DMS114 treated with DMSO at 0.1 percent for 48 hours (cell line): Measurements from ENCODE around the gene HYKK.
"Not testable (repeated sequence)": the region's sequence is repeated elsewhere in the genome, so short reads cannot be mapped to it uniquely, and the experiment has no call there.

Source experiments
- DNase-seq: peaks from one replicate; lab custom pipeline; 2025; ENCODE audit not compliant: unreplicated experiment; lab: John Stamatoyannopoulos, UW

The HYKK gene

DNA sequence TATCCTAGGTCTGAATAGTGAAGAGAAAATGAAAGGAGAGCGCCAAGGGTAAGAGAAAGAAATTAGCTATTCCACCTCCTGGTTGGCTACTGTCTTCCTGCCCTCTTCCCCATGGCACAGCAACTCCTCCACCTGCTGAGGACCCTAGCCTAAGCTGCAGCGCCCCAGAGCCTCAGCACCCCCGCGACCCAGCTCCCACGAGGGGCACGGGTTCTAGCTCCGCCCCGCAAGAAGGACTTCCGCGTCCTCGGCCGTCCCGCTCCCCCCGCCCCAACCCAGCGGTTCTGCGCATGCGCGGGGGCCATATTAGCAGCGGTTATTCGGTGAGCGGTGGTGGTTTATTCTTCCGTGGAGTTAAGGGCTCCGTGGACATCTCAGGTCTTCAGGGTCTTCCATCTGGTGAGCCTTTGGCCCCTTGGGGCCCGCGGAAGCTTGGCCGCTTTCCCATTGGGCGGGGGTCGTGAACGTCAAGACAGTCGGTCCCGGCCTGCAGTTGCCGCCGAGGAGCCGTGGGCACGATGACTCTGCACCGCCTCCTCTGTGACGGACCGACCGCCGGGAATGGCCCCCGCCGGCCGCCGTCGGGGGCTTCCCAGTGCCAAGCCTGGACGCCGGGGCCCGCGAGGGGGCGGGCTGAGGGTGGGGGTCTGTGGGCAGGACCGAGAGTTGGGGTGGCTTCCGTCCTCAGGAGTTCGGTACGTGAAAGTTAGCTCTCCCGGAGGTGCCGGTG is 32.9 kb downstream of the HYKK start, which contains the start of gene PSMA4:
PSMA4 (plus strand) TSS at position 304 of the 730 bp plus-strand sequence. CDS start 1,484 bp downstream, outside the sequence.
- DNase-seq = peak; percentile 82

DNA sequence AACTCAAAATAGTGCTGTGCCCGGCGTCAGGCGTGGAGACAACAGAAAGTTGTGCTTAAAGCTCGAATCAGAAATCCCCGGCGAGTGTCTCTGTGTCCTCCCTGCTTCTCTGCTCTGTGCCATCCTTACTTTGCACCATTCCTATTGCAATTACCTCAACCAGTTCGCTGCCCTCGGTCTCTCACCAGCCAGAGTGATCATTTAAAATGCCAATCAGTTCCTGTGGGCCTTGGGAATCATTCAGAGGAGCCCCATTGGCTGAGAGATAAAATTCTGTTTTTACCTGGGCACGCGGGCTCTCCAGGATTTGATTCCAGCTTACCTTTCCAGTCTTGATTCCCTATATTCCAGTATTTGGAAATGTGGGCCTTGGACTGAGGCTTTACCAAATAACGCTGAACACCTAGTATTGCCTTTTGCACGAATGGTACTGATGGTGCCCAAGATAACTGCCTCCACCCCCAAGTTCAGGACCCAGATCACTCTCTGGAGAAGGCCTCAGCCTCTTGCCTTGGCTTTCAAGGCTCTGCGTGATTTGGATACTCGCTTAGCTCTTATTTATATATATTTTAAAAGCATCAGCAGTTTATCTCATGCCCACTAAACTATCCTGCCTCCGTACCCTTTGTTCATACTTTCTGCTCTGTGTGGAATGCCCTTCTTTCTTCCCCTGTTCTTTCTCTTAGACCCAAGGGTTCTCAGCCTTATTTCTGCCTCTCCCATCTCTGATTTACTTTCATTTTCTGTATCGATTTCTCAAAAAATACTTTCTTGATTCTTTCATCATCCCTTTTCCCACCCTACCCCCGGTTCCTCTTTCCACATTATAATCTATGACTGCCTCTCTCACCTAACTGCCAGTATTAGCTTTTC is 33.7 kb downstream of the HYKK start:
- no peak for DNase-seq

DNA sequence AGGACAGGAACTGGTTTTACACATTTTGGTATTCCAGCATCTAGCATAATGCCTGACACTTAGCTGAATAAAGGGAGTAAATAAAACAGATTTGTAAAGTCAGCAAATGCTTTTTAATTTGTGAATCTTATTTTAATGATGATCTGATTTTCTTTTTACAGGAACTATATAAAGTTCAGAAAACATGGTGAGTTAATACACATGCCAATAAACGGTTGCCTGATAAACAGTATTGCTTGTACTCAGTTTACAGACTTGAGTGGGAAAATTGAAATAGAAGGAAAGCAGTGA is 34.3 kb downstream of the HYKK start:
- DNase-seq = no peak

DNA sequence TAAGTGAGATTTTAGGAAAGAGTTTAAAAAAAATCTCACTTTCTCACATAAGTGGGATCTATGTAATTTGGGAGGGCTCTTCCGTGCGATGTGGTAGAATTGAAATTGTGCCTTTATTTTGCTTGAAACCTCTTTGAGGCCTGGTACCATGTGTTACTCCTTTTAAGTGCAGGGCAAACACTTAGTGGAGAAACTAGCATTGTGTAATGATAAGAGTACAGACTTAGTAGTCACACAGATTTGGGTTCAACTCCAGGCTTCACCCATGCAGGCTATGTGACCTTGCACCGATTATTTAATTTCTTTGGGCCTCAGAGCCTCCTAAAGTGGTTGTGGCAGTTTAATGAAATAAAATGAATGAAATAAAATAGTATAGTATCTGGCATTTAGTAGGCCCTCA is 35.3 kb downstream of the HYKK start:
- no peak for DNase-seq

DNA sequence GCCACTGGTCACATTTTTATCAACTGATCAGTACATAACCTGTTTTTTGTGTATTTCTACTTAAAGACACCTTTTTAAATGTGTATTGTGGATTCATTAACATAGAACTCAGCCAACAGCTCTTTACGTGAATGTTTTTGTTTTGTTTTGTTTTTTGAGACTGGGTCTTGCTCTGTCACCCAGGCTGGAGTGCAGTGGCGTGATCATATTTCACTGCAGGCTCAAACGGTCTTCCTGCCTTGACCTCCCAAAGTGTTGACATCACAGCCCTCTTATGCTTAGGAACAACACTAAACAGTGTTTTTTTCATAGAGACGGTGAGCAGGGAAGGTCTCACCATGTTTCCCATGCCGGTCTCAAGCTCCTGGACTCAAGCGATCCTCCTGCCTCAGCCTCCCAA is 42.8 kb downstream of the HYKK start:
- DNase-seq = no peak

DNA sequence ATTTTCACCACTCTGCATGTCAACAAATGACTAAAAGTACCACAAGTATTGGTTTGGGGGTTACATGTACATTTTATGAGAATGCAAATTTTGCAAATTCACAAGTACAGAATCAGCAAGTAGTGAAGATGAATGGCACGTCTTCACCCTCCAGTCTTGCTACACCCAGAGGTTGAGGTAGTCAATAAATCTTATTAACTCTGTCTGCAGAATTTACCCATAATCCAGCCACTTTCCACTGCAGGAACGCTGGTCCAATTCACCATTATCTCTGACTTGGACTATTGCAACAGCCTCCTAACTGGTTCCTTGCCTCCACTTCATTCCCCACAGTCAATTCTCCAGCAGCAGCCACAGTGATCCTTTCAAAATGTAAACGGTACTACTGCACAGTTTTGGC is 43.4 kb downstream of the HYKK start:
- DNase-seq = no peak

DNA sequence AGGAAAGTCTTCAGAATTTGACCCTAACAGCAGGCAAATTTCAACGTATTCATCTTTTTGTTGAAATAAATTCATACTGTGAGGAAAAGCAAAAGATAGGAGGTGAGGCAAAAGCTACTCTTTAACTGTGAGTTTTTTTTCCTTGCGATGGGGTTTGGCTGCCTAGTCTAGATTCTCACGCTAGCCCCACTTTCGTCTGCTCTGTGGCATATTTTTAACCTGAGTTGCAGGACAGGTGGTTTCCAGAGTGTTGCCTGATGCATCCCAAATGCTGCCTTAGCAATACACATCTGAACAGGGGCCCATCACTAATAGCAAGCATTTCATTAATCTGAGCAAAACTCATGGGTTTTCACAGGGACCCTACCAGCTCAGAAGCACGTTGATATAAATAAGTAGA is 44.5 kb downstream of the HYKK start:
- DNase-seq = no peak

DNA sequence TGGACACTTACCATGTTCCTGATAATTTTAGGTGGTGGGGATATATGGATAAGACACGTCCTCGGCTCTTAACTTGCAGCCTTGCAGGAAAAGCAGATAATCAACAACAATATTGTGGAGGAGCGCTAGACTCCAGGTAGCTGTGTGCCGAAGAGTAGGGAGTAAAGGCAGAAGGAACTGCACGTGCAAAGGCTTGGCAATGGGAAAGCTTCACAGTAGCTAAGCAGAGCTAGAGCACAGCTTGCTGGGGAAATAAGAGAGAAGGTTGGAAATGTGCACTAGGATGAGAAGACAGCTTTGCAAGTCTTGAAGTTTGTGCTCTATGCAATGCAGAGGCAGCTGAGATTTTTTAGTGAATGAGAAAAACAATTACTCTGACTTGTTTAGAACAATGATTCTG is 45.2 kb downstream of the HYKK start:
- no peak for DNase-seq

DNA sequence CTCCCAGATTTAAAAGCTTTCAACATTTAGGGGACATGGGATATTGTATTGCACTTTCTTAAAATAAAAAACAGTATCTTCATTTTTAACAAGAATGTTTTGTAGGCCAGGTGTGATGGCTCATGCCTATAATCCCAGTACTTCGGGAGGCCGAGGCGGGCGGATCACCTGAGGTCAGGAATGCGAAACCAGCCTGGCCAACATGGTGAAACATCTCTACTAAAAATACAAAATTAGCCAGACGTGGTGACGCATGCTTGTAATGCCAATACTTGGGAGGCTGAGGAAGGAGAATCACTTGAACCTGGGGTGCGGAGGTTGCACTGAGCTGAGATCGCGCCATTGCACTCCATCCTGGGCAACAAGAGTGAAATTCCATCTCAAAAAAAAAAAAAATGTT is 52.8 kb downstream of the HYKK start:
- not testable (repeated sequence) for DNase-seq

DNA sequence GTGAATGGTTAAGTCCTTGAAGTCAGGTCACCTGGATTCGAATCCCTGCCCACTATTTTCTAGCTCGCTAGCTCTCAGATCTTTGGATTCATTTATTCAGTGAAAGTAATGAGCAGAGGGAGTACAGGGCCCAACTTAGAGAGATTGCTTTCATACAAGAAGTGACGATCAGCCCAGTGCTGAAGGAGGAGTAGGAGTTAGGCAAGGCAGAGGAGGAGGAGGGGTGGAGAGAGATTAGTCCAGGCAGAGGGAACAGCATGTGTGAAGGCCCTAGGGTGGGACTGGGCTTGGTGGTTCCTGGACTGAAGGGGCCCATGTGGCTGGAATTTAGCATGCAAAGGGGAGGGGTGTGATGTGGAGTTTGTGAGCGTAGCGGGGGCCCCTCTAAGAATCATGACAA is 54.1 kb downstream of the HYKK start:
- no peak for DNase-seq

DNA sequence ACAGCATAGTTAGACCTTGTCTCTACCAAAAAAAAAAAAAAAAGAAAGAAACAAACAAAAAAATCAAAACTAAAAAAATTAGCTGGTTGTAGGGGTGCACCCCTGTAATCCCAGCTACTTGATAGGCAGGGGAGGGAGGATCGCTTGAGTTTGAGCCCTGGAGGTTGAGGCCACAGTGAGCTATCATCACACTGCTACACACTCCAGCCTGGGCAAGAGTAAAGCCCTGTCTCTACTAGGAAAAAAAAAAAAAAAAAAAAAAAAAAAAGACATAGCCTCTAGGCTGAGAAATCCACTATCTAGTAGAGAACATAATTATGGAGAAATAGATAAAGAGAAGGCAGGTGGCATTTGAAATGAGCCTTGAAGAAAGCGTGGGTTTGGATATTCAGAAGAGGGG is 55.7 kb downstream of the HYKK start:
- DNase-seq = no peak

DNA sequence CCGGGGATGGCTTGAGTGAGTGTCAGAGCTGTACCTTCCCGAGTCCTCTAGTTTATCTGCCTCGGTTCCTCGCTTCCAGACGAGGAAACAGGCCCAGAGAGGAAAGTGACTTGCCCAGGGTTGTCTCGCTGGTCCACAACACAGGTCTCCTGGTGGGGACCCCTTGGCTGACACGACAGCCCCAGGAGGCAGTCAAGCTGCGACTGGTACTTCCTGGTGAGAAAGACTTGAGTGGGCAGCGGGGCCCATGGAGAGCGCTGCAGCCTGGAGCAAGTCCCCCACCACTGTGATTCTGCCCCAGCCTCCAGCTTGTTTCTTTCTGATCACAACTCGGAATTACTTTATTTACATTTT is 57.3 kb downstream of the HYKK start:
- no peak for DNase-seq

DNA sequence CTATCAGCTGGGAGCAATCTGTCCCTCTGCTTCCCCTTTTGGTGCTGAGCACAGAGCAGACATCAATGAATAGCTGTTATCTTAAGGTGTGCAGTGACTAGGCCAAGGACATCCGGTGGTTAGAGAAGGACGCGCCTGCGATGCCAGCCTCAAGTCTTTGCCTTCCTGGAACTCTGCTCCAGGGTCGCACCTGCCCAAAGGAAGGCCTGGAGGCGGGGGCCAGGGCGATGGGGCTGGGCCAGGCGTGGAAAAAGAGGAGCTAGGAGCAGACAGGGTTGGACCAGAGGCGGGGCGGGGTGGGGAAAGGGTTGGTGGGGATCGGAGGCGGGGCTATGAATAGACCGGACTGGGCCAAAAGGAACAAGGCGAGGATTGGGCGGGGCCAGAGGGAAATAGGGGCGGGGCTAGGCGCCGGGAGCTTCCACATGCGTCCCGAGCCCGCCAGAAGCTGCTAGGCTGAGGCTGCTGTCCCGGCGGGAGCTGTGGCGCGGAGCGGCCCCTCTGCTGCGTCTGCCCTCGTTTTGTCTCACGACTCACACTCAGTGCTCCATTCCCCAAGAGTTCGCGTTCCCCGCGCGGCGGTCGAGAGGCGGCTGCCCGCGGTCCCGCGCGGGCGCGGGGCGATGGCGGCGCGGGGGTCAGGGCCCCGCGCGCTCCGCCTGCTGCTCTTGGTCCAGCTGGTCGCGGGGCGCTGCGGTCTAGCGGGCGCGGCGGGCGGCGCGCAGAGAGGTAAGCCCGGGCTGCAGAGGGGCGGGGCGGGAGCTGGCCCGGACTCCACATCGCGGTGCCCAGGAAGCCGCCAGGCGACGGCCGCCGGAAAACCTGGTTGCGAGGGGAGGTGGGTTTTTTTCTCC is 57.9 kb downstream of the HYKK start, which contains the start of gene CHRNA5:
CHRNA5 (plus strand) TSS at position 424 of the 854 bp plus-strand sequence; CDS start at position 624, 200 bp downstream.
- DNase-seq = peak; percentile 92

DNA sequence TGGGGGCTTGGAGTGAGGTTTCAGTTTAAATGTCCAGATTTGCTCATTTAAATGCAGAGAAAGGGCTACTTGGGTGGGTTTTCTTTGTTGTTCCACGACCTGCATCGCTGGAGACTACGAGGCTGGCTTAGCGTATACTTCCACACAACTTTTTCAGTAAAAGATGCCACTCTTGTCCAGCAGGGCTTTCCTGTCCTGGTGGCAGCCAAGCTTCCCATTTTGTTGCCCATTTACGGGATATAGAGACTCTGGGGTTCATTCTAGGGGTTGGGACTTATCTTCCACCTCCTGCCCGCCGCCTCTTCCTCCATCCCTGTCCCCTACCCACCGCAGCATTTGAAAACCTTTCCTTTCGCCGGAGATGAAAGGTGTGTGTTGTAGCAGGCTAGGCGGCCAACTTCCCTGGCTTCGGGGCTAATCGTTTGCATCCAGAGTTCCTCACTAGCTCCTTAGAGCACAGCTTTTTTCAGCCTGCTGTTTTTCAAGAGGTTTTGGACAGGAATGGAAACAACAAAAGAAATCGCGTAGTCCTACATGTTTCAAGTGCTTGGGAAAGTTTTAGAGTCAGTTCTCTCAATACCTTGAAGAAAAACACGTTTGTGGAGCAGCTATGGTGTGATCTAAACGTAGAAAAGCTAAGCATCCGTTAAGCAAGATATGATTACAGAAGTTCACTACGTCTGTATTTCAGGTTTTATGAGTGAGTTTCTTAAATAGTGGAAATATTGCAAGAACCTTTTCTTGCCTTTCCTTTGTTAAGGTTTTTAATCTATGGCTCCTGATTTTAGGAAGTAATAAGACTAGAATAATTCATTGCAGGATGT is 58.8 kb downstream of the HYKK start:
- peak; percentile 57 for DNase-seq

DNA sequence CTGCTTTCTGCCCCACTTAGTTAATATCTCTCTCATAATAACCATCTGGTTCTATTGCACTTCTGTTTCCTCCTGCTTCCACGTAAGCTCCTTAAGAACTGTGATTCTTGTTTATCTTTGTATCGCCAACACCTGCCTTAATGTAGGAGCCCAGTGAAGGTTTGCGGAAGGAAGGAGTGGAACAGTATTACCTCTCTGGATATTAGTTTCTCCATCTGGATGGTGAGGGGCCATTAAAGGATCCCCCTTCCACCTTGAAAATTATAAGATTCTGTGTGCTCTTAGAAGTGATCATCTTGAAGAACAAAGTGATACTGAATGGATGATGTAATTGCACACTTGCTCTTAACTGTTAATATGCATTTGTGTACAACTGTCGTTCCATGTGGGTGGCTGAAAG is 60.2 kb downstream of the HYKK start:
- no peak for DNase-seq

DNA sequence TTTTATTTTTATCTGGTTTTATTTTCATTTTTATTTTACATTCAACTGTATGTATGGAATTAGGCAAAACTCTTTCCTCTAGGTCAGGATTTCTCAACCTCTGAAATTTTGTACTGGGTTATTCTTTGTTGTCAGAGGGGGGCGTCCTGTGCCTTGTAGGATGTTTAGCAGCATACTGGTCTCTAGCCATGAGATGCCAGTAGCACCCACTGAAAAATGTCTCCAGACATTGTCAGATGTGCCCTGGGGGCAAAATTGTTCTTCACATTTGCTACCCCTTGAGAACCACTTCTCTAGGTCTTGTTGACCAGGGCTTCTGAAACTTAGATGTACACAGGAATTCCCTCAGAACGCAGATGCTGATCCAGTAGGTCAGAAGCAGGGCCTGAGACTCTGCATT is 63.3 kb downstream of the HYKK start:
- no peak for DNase-seq

DNA sequence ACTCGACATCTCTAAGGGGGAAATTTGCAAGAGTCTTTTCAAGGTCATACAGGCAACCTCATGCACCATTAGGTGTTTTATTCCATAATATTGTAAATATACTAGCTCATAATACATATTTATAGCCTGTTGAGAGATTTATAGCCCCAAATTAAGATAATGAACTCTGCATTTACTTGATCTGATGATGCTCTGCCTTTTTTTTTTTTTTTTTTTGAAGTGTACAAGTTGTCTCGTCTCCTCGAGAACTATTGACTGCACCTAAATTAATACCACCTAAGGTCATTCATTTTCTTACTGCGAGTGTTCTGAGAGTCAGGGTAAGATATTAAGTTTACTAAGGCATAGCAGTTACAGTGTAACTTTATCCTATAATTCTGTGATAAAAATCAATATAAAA is 64.0 kb downstream of the HYKK start:
- no peak for DNase-seq

DNA sequence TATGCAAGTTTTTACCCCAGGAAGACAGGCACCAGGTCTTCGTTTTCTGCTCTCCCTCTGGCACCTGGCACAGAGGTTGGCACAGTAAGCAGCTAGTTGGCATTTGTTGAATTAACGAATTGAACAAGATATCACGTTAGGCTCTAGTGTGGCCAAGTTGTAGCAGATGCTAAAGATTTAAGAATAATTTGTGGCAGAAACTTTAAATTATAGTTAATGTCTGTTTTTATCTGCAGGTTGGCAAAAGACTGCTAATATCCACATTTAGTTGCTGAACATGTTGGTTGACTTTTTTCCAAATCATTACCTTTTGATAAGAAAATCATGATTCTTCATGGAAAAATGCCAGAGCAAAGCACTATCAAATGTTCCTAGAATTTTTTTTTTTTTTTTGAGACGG is 66.0 kb downstream of the HYKK start:
- no peak for DNase-seq

DNA sequence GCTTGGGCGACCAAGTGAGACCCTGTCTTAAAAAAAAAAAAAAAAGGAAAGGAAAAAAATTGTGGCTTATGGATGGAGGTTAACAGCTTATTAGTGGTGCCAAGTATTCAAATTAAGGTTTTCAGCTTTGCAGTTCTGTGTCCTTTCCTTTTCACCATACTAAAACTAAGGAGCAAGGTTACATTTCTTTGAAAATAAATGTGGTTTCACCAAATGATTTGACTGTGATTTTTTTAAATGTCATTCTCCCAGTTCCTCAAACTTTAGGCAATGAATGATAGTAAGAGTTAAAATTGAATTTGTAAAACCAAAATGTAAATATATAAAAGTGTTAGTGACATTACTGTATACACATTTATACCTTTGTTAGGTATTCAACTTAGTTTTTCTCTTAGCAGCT is 67.6 kb downstream of the HYKK start:
- no peak for DNase-seq
